HG03378 (cell line): ENCODE data around the gene RAB28.
A peak's percentile ranks its signal among the peaks of the same experiment; 100 is the strongest.

Experiments used
- ATAC-seq: cut with Tn5 transposase; IDR thresholded peaks from one replicate; pipeline ENCODE4 v1.9.1; 2021; ENCODE audit warnings: mild to moderate bottlenecking, moderate library complexity; ENCODE audit not compliant: unreplicated experiment

Gene RAB28

GRCh38 chr4:13484122-13484748 is at the start of gene RAB28:
RAB28 (minus strand) TSS chr4:13484340.
- peak; percentile 93 for ATAC-seq

- no peak for ATAC-seq
These were observed 47.5 kb upstream of the RAB28 start for GRCh38 chr4:13531625-13531998.

- no peak for ATAC-seq
These were observed 46.9 kb upstream of the RAB28 start for GRCh38 chr4:13530823-13531624.

- ATAC-seq = no peak
These were observed 45.2 kb upstream of the RAB28 start for GRCh38 chr4:13529128-13529919.

- no peak for ATAC-seq
These were observed 44.6 kb upstream of the RAB28 start for GRCh38 chr4:13528821-13529127.

GRCh38 chr4:13527981-13528820 is 44.1 kb upstream of the RAB28 start:
- peak; percentile 88 for ATAC-seq

- ATAC-seq = no peak
These were observed 43.2 kb upstream of the RAB28 start for GRCh38 chr4:13527192-13527980.

- no peak for ATAC-seq
These were observed 42.5 kb upstream of the RAB28 start for GRCh38 chr4:13526658-13527057.

- no peak for ATAC-seq
These were observed 41.6 kb upstream of the RAB28 start for GRCh38 chr4:13525606-13526281.

- no peak for ATAC-seq
These were observed 40.5 kb upstream of the RAB28 start for GRCh38 chr4:13524504-13525243.

GRCh38 chr4:13523591-13524503 is 39.7 kb upstream of the RAB28 start:
- ATAC-seq = no peak

- ATAC-seq = no peak
These were observed 39.0 kb upstream of the RAB28 start for GRCh38 chr4:13523105-13523477.

GRCh38 chr4:13522282-13523104 is 38.4 kb upstream of the RAB28 start:
- no peak for ATAC-seq

GRCh38 chr4:13521047-13521446 is 36.9 kb upstream of the RAB28 start:
- ATAC-seq = no peak

- no peak for ATAC-seq
These were observed 32.2 kb upstream of the RAB28 start for GRCh38 chr4:13516315-13516860.

GRCh38 chr4:13515268-13515667 is 31.1 kb upstream of the RAB28 start:
- no peak for ATAC-seq

GRCh38 chr4:13514722-13515121 is 30.6 kb upstream of the RAB28 start:
- ATAC-seq = no peak
